GM23248 (cell line): ENCODE data around the gene VPS41. TPM values are rescaled to one million over a fixed set of nuclear protein-coding genes. Genes with fewer than 3 reads are reported as not detected.
"Not testable (repeated sequence)": the region's sequence is repeated elsewhere in the genome, so short reads cannot be mapped to it uniquely, and the experiment has no call there.

ENCODE experiments used
- DNase-seq: peaks from one replicate; pipeline ENCODE4 v3.0.0-alpha.2; 2015
- H2AFZ ChIP-seq: fragments of 200-600 bp; sonication (generic); 2 replicates; pipeline ENCODE4 v1.6.1; 2016; ENCODE audit warnings: antibody characterized with exemption
- H3F3A ChIP-seq: fragments of 200-600 bp; sonication (generic); 2 replicates; pipeline ENCODE4 v1.6.1; 2016; ENCODE audit warnings: mild to moderate bottlenecking, antibody characterized with exemption, mixed run types; ENCODE audit not compliant: insufficient read depth
- H3K27ac ChIP-seq: fragments of 200-600 bp; sonication (generic); 2 replicates; pipeline ENCODE4 v1.5.1; 2016; ENCODE audit warnings: mild to moderate bottlenecking
- H3K27me3 ChIP-seq: fragments of 200-600 bp; sonication (generic); replicated peaks from 2 replicates; pipeline ENCODE4 v1.6.1; 2016; ENCODE audit warnings: mild to moderate bottlenecking; ENCODE audit not compliant: insufficient read depth
- H3K36me3 ChIP-seq: fragments of 200-600 bp; sonication (generic); 2 replicates; pipeline ENCODE4 v1.6.1; 2016; ENCODE audit warnings: low read depth, mild to moderate bottlenecking
- H3K4me1 ChIP-seq: fragments of 200-600 bp; sonication (generic); 2 replicates; pipeline ENCODE4 v1.6.1; 2016; ENCODE audit warnings: mild to moderate bottlenecking; ENCODE audit not compliant: insufficient read depth
- H3K4me2 ChIP-seq: fragments of 200-600 bp; sonication (generic); one replicate; pipeline ENCODE4 v1.6.1; 2016; ENCODE audit warnings: mild to moderate bottlenecking; ENCODE audit not compliant: unreplicated experiment
- H3K4me3 ChIP-seq: fragments of 200-600 bp; sonication (generic); 2 replicates; pipeline ENCODE4 v1.5.1; 2016; ENCODE audit warnings: mild to moderate bottlenecking
- H3K79me2 ChIP-seq: fragments of 200-600 bp; sonication (generic); 2 replicates; pipeline ENCODE4 v1.6.1; 2016; ENCODE audit warnings: mild to moderate bottlenecking; ENCODE audit not compliant: insufficient read depth
- H3K9ac ChIP-seq: fragments of 200-600 bp; sonication (generic); 2 replicates; pipeline ENCODE4 v1.6.1; 2016; ENCODE audit warnings: mild to moderate bottlenecking
- H3K9me2 ChIP-seq: fragments of 200-600 bp; sonication (generic); 2 replicates; pipeline ENCODE4 v1.6.1; 2016; ENCODE audit warnings: mixed run types, mild to moderate bottlenecking, moderate library complexity; ENCODE audit not compliant: insufficient read depth
- H3K9me3 ChIP-seq: fragments of 200-600 bp; sonication (generic); one replicate; pipeline ENCODE4 v1.6.1; 2017; ENCODE audit warnings: low read depth
- H4K20me1 ChIP-seq: fragments of 200-600 bp; sonication (generic); 2 replicates; pipeline ENCODE4 v1.6.0; 2016; ENCODE audit not compliant: insufficient read depth
- EZH2 ChIP-seq: fragments of 200-600 bp; sonication (generic); IDR thresholded peaks from 2 replicates; pipeline ENCODE4 v1.6.1; 2018; ENCODE audit warnings: antibody characterized with exemption, mild to moderate bottlenecking; ENCODE audit not compliant: insufficient read depth, poor library complexity, severe bottlenecking
- EZH2phosphoT487 ChIP-seq: fragments of 200-600 bp; sonication (generic); IDR thresholded peaks from 2 replicates; pipeline ENCODE4 v1.6.1; 2018; ENCODE audit warnings: antibody characterized with exemption, moderate library complexity, mild to moderate bottlenecking, low read depth; ENCODE audit not compliant: insufficient read depth
- WGBS, 2 experiments: methylation state at CpG; one replicate each; pipeline ENCODE4 v1.1.6; 2015 to 2017; ENCODE audit warnings: low lambda C conversion rate in 2 of 2, low coverage in 1 of 2; ENCODE audit errors: missing lambda C conversion rate in 2 of 2; 5-methylcytosine and 5-hydroxymethylcytosine counted together
- in situ Hi-C: fragments of 300-500 bp; cut with MboI; formaldehyde crosslinking; loops from 2 replicates; pipeline ENCODE4 v1.15.0; 2020
- polyA plus RNA-seq: library from polyadenylated mRNA; unstranded; fragments of >200 nt; fragmentation: Nextera tagmentation; extraction: Ambion mirVana; gene quantifications from 2 replicates; pipeline ENCODE4 v1.2.1, GENCODE V29; 2016
- total RNA-seq: library from RNA; depleted of rRNA; stranded (reverse); fragments of >200 nt; shearing (Covaris generic); gene quantifications from 2 replicates; pipeline ENCODE4 v1.2.3, GENCODE V29; 2014

The VPS41 gene
- total and polyA plus RNA-seq, 2 experiments from 2014 or later = 30.9 to 36.4 TPM

DNA sequence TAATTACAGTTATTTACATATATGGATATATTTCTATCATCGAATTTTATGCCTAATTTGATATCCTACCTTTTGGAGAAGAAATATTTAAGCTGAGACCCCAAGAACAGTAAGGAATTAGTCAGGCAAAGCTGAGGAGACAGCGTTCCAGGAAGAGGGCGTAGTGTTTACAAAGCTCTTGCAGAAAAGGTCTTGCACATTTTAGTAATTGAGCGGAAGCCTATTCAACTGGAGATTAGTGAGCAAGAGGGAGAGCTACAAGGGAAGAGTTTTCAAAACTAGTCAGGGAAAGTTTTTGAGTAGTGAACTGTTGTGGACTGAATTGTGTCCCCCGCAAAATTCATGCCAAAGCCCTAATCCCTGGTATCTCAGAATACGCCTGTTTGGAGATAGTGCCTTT, 42.2 kb upstream of the VPS41 start:
- no peak for TF ChIP-seq EZH2phosphoT487
- no peak for TF ChIP-seq EZH2
- Histone ChIP-seq H2AFZ (no peak overlapping the region), H3K4me2 (no peak overlapping the region), H3K9ac (no peak overlapping the region), H3K4me1 (no peaks in the 10 kb centered on the region), H3F3A (no peaks in the 10 kb centered on the region), H3K9me2 (no peaks in the 10 kb centered on the region), H3K79me2 (no peaks in the 10 kb centered on the region), H3K4me3 (no peak overlapping the region), H3K9me3 (no peaks in the 10 kb centered on the region), H3K27me3 (no peaks in the 10 kb centered on the region; the same call in none of the 2 replicates), H3K27ac (no peak overlapping the region), H4K20me1 (no peaks in the 10 kb centered on the region), H3K36me3 (no peaks in the 10 kb centered on the region)
- DNase-seq = no peak
- in situ Hi-C loops = no loop called here
- 60 to 65% methylated on average over 6 of the region's 6 CpGs for WGBS, 2 experiments

DNA sequence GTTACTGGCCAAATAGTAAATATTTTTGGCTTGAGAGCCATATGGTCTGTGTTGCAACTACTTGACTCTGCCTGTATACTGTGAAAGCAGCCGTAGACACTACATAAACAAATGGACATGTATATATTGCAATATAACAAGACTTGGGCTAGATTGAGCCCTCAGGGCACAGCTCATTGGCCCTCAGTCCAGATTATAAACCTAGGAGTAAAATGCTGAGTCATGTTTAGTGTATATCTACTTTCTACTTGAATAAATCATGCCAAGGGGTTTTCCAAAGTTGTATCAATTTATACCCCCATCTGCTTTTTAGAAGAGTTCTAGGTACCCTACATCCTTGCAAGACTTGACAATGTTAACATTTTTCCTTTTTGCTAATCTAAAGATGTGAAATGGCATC, 41.3 kb upstream of the VPS41 start:
- in situ Hi-C loops = no loop called here
- no peaks in the 10 kb centered on the region for H4K20me1 ChIP-seq
- H3K4me1 ChIP-seq = no peaks in the 10 kb centered on the region
- H3F3A ChIP-seq = no peaks in the 10 kb centered on the region
- no peaks in the 10 kb centered on the region for H3K79me2 ChIP-seq
- H3K9ac ChIP-seq = no peak overlapping the region
- WGBS, 2 experiments = 56 to 69% methylated on average over 1 of the region's 1 CpG
- TF ChIP-seq EZH2 (no peak), EZH2phosphoT487 (no peak)
- no peaks in the 10 kb centered on the region for H3K9me2 ChIP-seq
- no peak for DNase-seq
- no peaks in the 10 kb centered on the region for H3K36me3 ChIP-seq
- no peaks in the 10 kb centered on the region for H3K9me3 ChIP-seq
- no peaks in the 10 kb centered on the region; the same call in none of the 2 replicates for H3K27me3 ChIP-seq
- H3K4me3 ChIP-seq = no peak overlapping the region
- H3K27ac ChIP-seq = no peak overlapping the region
- no peak overlapping the region for H3K4me2 ChIP-seq
- H2AFZ ChIP-seq = no peak overlapping the region

- H3K4me2 ChIP-seq, in situ Hi-C loops, H3F3A ChIP-seq, H3K27ac ChIP-seq, H3K4me1 ChIP-seq, H3K9me3 ChIP-seq, H3K4me3 ChIP-seq, H3K27me3 ChIP-seq, H3K9me2 ChIP-seq, H4K20me1 ChIP-seq, DNase-seq, H2AFZ ChIP-seq, H3K79me2 ChIP-seq, H3K9ac ChIP-seq, H3K36me3 ChIP-seq: not testable (repeated sequence)
- 72 to 80% methylated on average over 4 of the region's 4 CpGs for WGBS, 2 experiments
These were observed 38.5 kb upstream of the VPS41 start for GRCh38 chr7:38947541-38947940.

- no peak for DNase-seq
- Histone ChIP-seq H3K36me3 (no peaks in the 10 kb centered on the region), H2AFZ (no peak overlapping the region), H3K79me2 (no peaks in the 10 kb centered on the region), H3K9ac (no peak overlapping the region), H3K9me3 (no peaks in the 10 kb centered on the region), H3K4me3 (no peak overlapping the region), H3K27ac (no peak overlapping the region), H3K4me1 (no peaks in the 10 kb centered on the region), H3K4me2 (no peak overlapping the region), H3K9me2 (no peaks in the 10 kb centered on the region), H4K20me1 (no peaks in the 10 kb centered on the region), H3K27me3 (no peaks in the 10 kb centered on the region), H3F3A (no peaks in the 10 kb centered on the region)
- TF ChIP-seq EZH2phosphoT487 = no peak
- no peak for TF ChIP-seq EZH2
- in situ Hi-C loops = no loop called here
- 35 to 38% methylated on average over 4 of the region's 4 CpGs for WGBS, 2 experiments
These were observed 33.5 kb upstream of the VPS41 start for GRCh38 chr7:38942431-38943051.

DNA sequence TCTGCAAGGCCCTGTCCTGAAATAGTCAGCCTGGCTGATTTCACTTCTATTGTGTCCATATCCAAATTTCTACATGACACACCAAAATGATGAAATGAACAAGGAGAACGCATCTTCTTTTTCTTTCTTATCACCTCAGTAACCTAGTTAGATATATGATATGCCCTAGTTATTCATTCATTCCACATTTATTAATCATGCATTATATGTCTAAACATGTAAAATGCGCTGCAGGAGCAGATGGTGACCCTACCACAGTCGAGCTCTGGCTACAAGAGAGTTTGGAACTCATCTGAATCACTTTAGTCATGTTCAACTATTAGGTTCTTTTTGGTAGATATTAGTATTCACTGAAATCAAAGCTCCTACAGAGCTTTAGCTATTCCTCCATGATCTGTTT, 31.8 kb upstream of the VPS41 start:
- TF ChIP-seq EZH2 (no peak), EZH2phosphoT487 (no peak)
- H3K79me2 ChIP-seq = no peaks in the 10 kb centered on the region
- H3K27me3 ChIP-seq = no peaks in the 10 kb centered on the region
- no peaks in the 10 kb centered on the region for H3F3A ChIP-seq
- 67 to 71% methylated on average over 3 of the region's 3 CpGs for WGBS, 2 experiments
- H3K9me3 ChIP-seq = no peaks in the 10 kb centered on the region
- no peak overlapping the region for H2AFZ ChIP-seq
- no peaks in the 10 kb centered on the region for H4K20me1 ChIP-seq
- H3K36me3 ChIP-seq = no peaks in the 10 kb centered on the region
- H3K4me2 ChIP-seq = no peak overlapping the region
- no peak overlapping the region for H3K9ac ChIP-seq
- no peak overlapping the region for H3K27ac ChIP-seq
- no peaks in the 10 kb centered on the region for H3K4me1 ChIP-seq
- no peaks in the 10 kb centered on the region for H3K9me2 ChIP-seq
- no peak overlapping the region for H3K4me3 ChIP-seq
- in situ Hi-C loops = no loop called here
- DNase-seq = no peak
